CD8-positive, alpha-beta memory T cell (primary cell): ENCODE measurements around the gene SFXN1. TPM values are rescaled to one million over a fixed set of nuclear protein-coding genes. Genes with fewer than 3 reads are reported as not detected.
A peak's percentile ranks its signal among the peaks of the same experiment; 100 is the strongest.

Experiments used
- CTCF ChIA-PET: fragments of 350-600 bp; sonication (Branson Sonifier 250); formaldehyde crosslinking; loops from one replicate; lab custom pipeline; 2021; ENCODE audit warnings: antibody characterized with exemption; lab: Charles Lee
- POLR2A ChIA-PET: fragments of 350-600 bp; sonication (Branson Sonifier 250); formaldehyde crosslinking; loops from one replicate; lab custom pipeline; 2021; ENCODE audit warnings: antibody characterized with exemption; lab: Charles Lee
- DNase-seq, 5 donors: peaks; one replicate each; pipeline versions ENCODE4 v3.0.0 to v3.0.0-alpha.2; 2020 to 2022; ENCODE audit warnings: mixed read lengths in 1 of 5
- H3K27ac ChIP-seq: one replicate; pipeline ENCODE4 v1.7.0; 2013; ENCODE audit warnings: low read depth, mild to moderate bottlenecking, low read length, moderate library complexity
- H3K27me3 ChIP-seq: 2 replicates; pipeline ENCODE4 v1.7.0; 2013; ENCODE audit warnings: low read length, mild to moderate bottlenecking; ENCODE audit not compliant: insufficient read depth, poor library complexity, severe bottlenecking
- H3K36me3 ChIP-seq: 2 replicates; pipeline ENCODE4 v1.7.0; 2013; ENCODE audit warnings: mild to moderate bottlenecking, low read length, moderate library complexity; ENCODE audit not compliant: insufficient read depth
- H3K4me1 ChIP-seq: 2 replicates; pipeline ENCODE4 v1.7.0; 2013; ENCODE audit warnings: mild to moderate bottlenecking, low read length, moderate library complexity; ENCODE audit not compliant: insufficient read depth
- H3K4me3 ChIP-seq: 2 replicates; pipeline ENCODE4 v1.7.0; 2013; ENCODE audit warnings: mild to moderate bottlenecking, low read length
- H3K9me3 ChIP-seq: 2 replicates; pipeline ENCODE4 v1.7.0; 2013; ENCODE audit warnings: mild to moderate bottlenecking, low read length
- H3K27ac Mint-ChIP-seq, 8 donors: one replicate each; pipeline ENCODE4 v1.8.0; 2020 to 2021; ENCODE audit warnings: mixed read lengths in 8 of 8, mild to moderate bottlenecking in 6 of 8, inconsistent platforms in 3 of 8, moderate library complexity in 3 of 8
- H3K27me3 Mint-ChIP-seq, 2 donors: one replicate each; pipeline ENCODE4 v1.8.0; 2020 to 2021; ENCODE audit warnings: mixed read lengths in 2 of 2, mild to moderate bottlenecking in 1 of 2, moderate library complexity in 1 of 2
- H3K36me3 Mint-ChIP-seq, 3 donors: one replicate each; pipeline ENCODE4 v1.8.0; 2020 to 2021; ENCODE audit warnings: mixed read lengths in 3 of 3, inconsistent platforms in 1 of 3, mild to moderate bottlenecking in 1 of 3
- H3K4me1 Mint-ChIP-seq, 3 donors: one replicate each; pipeline ENCODE4 v1.8.0; 2020 to 2021; ENCODE audit warnings: mixed read lengths in 3 of 3, inconsistent platforms in 1 of 3, mild to moderate bottlenecking in 1 of 3
- H3K4me3 Mint-ChIP-seq, 7 donors: one replicate each; pipeline ENCODE4 v1.8.0; 2020 to 2021; ENCODE audit warnings: mixed read lengths in 7 of 7, mild to moderate bottlenecking in 6 of 7, moderate library complexity in 4 of 7, inconsistent platforms in 2 of 7
- H3K9me3 Mint-ChIP-seq, 5 donors: one replicate each; pipeline ENCODE4 v1.8.0; 2020 to 2022; ENCODE audit warnings: mixed read lengths in 5 of 5, mild to moderate bottlenecking in 3 of 5, moderate library complexity in 2 of 5, inconsistent platforms in 1 of 5
- polyA plus RNA-seq: library from polyadenylated mRNA; unstranded; fragments of 300-500 nt; fragmentation: Illumina TruSeq; gene quantifications from one replicate; pipeline ENCODE4 v1.2.3, GENCODE V29; 2021
- total RNA-seq, 2 experiments: library from RNA; stranded (reverse); gene quantifications; one replicate each; pipeline ENCODE4 v1.2.3, GENCODE V29; 2021

The SFXN1 gene
- total and polyA plus RNA-seq, 3 experiments from 2014 or later: 68.1 to 366 (median 359) TPM

GRCh38 chr5:175520321-175520720 lies 42.0 kb downstream of the SFXN1 start:
- H3K9me3 Mint-ChIP-seq: peaks cover 0 to 8% (median 2%) of the 10 kb centered on the region in 5 donors
- no peaks in the 10 kb centered on the region for H3K27me3 Mint-ChIP-seq
- H3K4me3 ChIP-seq: no peak overlapping the region
- peaks cover 20% of the 10 kb centered on the region for H3K36me3 ChIP-seq
- H3K36me3 Mint-ChIP-seq: peaks cover 24 to 67% (median 40%) of the 10 kb centered on the region in 3 donors
- ChIA-PET CTCF (interaction anchor here (9.7 kb wide), 1 partner anchor 12 kb away, joined by 57 read pairs; no protein-coding TSS in a partner anchor), POLR2A (no interaction called here)
- H3K4me3 Mint-ChIP-seq: peak overlapping the region; percentile 4 to 82 (median 71)
- no peaks in the 10 kb centered on the region for H3K27me3 ChIP-seq
- H3K4me1 ChIP-seq: peaks cover 80% of the 10 kb centered on the region
- H3K9me3 ChIP-seq: no peaks in the 10 kb centered on the region
- H3K27ac ChIP-seq: no peak overlapping the region
- H3K4me1 Mint-ChIP-seq: peaks cover 72 to 88% (median 85%) of the 10 kb centered on the region in 3 donors
- DNase-seq: peak in 2 of 5 donors; percentile 6 to 31
- peak overlapping the region; percentile 48 to 94 (median 86) for H3K27ac Mint-ChIP-seq

GRCh38 chr5:175520873-175521272 lies 42.5 kb downstream of the SFXN1 start:
- peaks cover 24 to 63% (median 34%) of the 10 kb centered on the region in 3 donors for H3K36me3 Mint-ChIP-seq
- H3K27me3 Mint-ChIP-seq: no peaks in the 10 kb centered on the region
- Histone ChIP-seq H3K9me3 (no peaks in the 10 kb centered on the region), H3K27ac (no peak overlapping the region), H3K4me3 (peak overlapping the region; percentile 8), H3K27me3 (no peaks in the 10 kb centered on the region), H3K36me3 (peaks cover 19% of the 10 kb centered on the region), H3K4me1 (peaks cover 80% of the 10 kb centered on the region)
- CTCF ChIA-PET: interaction anchor here (1.7 to 9.7 kb wide), 2 partner anchors 12 to 56 kb away, joined by 4 to 57 read pairs; no protein-coding TSS in a partner anchor
- H3K4me1 Mint-ChIP-seq: peaks cover 72 to 90% (median 85%) of the 10 kb centered on the region in 3 donors
- POLR2A ChIA-PET: interaction anchor here (0.6 to 0.8 kb wide), 3 partner anchors 9 to 1481 kb away, joined by 3 to 6 read pairs (median 3); partner anchors contain the start of gene SFXN1
- H3K27ac Mint-ChIP-seq: peak overlapping the region; percentile 48 to 94 (median 88)
- H3K4me3 Mint-ChIP-seq: peak overlapping the region; percentile 48 to 84 (median 77)
- DNase-seq: peak in 1 of 5 donors; percentile 12
- H3K9me3 Mint-ChIP-seq: peaks cover 0 to 8% (median 2%) of the 10 kb centered on the region in 5 donors

- Histone ChIP-seq H3K36me3 (peaks cover 20% of the 10 kb centered on the region), H3K4me3 (peak overlapping the region; percentile 8), H3K27ac (no peak overlapping the region), H3K9me3 (no peaks in the 10 kb centered on the region), H3K4me1 (peaks cover 76% of the 10 kb centered on the region), H3K27me3 (no peaks in the 10 kb centered on the region)
- Mint-ChIP-seq H3K36me3 (peaks cover 26 to 62% (median 34%) of the 10 kb centered on the region in 3 donors), H3K4me3 (peak overlapping the region; percentile 48 to 84 (median 77)), H3K4me1 (peaks cover 71 to 92% (median 87%) of the 10 kb centered on the region in 3 donors), H3K9me3 (peaks cover 0 to 8% (median 2%) of the 10 kb centered on the region in 5 donors), H3K27me3 (no peaks in the 10 kb centered on the region), H3K27ac (peak overlapping the region; percentile 48 to 94 (median 84))
- ChIA-PET CTCF (interaction anchor here (1.7 to 9.7 kb wide), 2 partner anchors 11 to 57 kb away, joined by 4 to 57 read pairs; no protein-coding TSS in a partner anchor), POLR2A (interaction anchor here (0.6 to 0.8 kb wide), 3 partner anchors 9 to 1481 kb away, joined by 3 to 6 read pairs (median 3); partner anchors contain the start of gene SFXN1)
- peak in 3 of 5 donors; percentile 5 to 64 (median 55) for DNase-seq
Measured at GRCh38 chr5:175521313-175521833, 43.0 kb downstream of the SFXN1 start.

DNA sequence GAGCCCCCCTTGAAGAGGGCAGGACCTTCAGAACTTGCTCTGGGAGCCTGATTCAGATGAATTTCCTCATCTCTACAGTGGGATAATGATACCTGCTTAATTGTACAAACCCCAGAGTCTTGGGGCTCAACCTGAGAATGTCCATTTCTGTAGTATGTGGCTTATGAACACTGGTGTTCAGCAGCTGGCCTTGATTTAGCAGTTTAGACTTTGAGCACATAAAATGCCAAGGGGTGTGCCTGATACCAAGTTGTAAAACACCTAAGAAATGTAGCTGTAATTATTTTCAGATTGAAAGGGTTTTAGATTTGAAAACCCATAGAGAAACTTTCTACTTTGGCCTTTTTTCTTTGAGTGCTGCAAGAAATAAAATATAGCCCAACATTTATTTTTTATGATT lies 44.9 kb downstream of the SFXN1 start:
- H3K36me3 Mint-ChIP-seq: peaks cover 20 to 58% (median 28%) of the 10 kb centered on the region in 3 donors
- peaks cover 23% of the 10 kb centered on the region for H3K36me3 ChIP-seq
- no peak for DNase-seq
- H3K27ac ChIP-seq: no peak overlapping the region
- peak overlapping the region in 5 of 8 donors; percentile 40 to 57 (median 41) for H3K27ac Mint-ChIP-seq
- no peaks in the 10 kb centered on the region for H3K27me3 Mint-ChIP-seq
- ChIA-PET CTCF (interaction anchor here (9.7 kb wide), 1 partner anchor 9 kb away, joined by 57 read pairs; no protein-coding TSS in a partner anchor), POLR2A (no interaction called here)
- no peak overlapping the region for H3K4me3 ChIP-seq
- peaks cover 56% of the 10 kb centered on the region for H3K4me1 ChIP-seq
- peaks cover 53 to 82% (median 71%) of the 10 kb centered on the region in 3 donors for H3K4me1 Mint-ChIP-seq
- H3K4me3 Mint-ChIP-seq: peak overlapping the region in 6 of 7 donors; percentile 52 to 77 (median 69)
- H3K9me3 ChIP-seq: no peaks in the 10 kb centered on the region
- H3K27me3 ChIP-seq: no peaks in the 10 kb centered on the region
- peaks cover 0 to 5% (median under 1%) of the 10 kb centered on the region in 5 donors for H3K9me3 Mint-ChIP-seq

GRCh38 chr5:175524211-175524610 lies 45.9 kb downstream of the SFXN1 start:
- Mint-ChIP-seq H3K9me3 (no peaks in the 10 kb centered on the region), H3K4me3 (peak overlapping the region in 3 of 7 donors; percentile 18 to 54 (median 38)), H3K27ac (peak overlapping the region in 5 of 8 donors; percentile 14 to 79 (median 55)), H3K27me3 (no peaks in the 10 kb centered on the region), H3K36me3 (peaks cover 16 to 54% (median 24%) of the 10 kb centered on the region in 3 donors), H3K4me1 (peaks cover 47 to 74% (median 64%) of the 10 kb centered on the region in 3 donors)
- ChIA-PET CTCF (interaction anchor here (1.2 to 9.7 kb wide), 2 partner anchors 8 to 12 kb away, joined by 3 to 57 read pairs; no protein-coding TSS in a partner anchor), POLR2A (no interaction called here)
- Histone ChIP-seq H3K4me3 (no peak overlapping the region), H3K4me1 (peaks cover 50% of the 10 kb centered on the region), H3K27ac (no peak overlapping the region), H3K27me3 (no peaks in the 10 kb centered on the region), H3K36me3 (peaks cover 21% of the 10 kb centered on the region), H3K9me3 (no peaks in the 10 kb centered on the region)
- DNase-seq: no peak

DNA sequence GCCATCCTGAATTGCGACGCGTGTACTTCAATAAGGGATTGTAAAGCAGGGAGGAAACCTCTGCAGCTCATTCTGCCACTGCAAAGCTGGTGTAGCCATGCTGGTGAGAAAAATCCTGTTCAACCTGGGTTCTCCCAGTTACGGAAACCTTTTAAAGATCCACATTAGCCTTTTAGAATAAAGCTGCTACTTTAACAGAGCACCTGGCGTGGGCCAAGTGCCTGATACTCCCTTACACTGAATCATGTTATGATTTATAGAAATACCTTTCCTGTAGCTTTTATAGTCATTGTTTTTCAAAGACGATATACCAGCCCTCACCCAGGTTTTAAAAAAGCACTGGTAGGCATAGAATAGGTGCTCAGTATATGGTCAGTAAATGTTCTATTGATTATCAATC lies 48.3 kb downstream of the SFXN1 start:
- no peak overlapping the region for H3K4me3 ChIP-seq
- peaks cover 21% of the 10 kb centered on the region for H3K36me3 ChIP-seq
- ChIA-PET POLR2A (no interaction called here), CTCF (interaction anchor here (0.9 to 1.4 kb wide), 2 partner anchors 16 to 62 kb away, joined by 3 read pairs; no protein-coding TSS in a partner anchor)
- no peaks in the 10 kb centered on the region for H3K27me3 Mint-ChIP-seq
- H3K9me3 ChIP-seq: no peaks in the 10 kb centered on the region
- H3K27ac Mint-ChIP-seq: peak overlapping the region in 1 of 8 donors; percentile 63
- H3K36me3 Mint-ChIP-seq: peaks cover 12 to 69% (median 24%) of the 10 kb centered on the region in 3 donors
- DNase-seq: no peak
- H3K27me3 ChIP-seq: no peaks in the 10 kb centered on the region
- no peaks in the 10 kb centered on the region for H3K9me3 Mint-ChIP-seq
- H3K4me3 Mint-ChIP-seq: peak overlapping the region in 1 of 7 donors; percentile 17
- peaks cover 28% of the 10 kb centered on the region for H3K4me1 ChIP-seq
- H3K27ac ChIP-seq: no peak overlapping the region
- H3K4me1 Mint-ChIP-seq: peaks cover 26 to 49% (median 43%) of the 10 kb centered on the region in 3 donors

- ChIA-PET POLR2A (no interaction called here), CTCF (interaction anchor here (0.6 to 4.1 kb wide), 4 partner anchors 10 to 199 kb away, joined by 3 to 57 read pairs (median 6); no protein-coding TSS in a partner anchor)
- Histone ChIP-seq H3K9me3 (no peaks in the 10 kb centered on the region), H3K4me1 (peaks cover 7% of the 10 kb centered on the region), H3K27me3 (no peaks in the 10 kb centered on the region), H3K27ac (no peak overlapping the region), H3K36me3 (peaks cover 15% of the 10 kb centered on the region), H3K4me3 (no peak overlapping the region)
- Mint-ChIP-seq H3K27me3 (no peaks in the 10 kb centered on the region), H3K27ac (no peak overlapping the region), H3K36me3 (peaks cover 5 to 43% (median 12%) of the 10 kb centered on the region in 3 donors), H3K4me1 (peaks cover 13 to 39% (median 23%) of the 10 kb centered on the region in 3 donors), H3K4me3 (no peak overlapping the region), H3K9me3 (no peaks in the 10 kb centered on the region)
- DNase-seq: no peak
Measured at GRCh38 chr5:175531361-175531760, 53.0 kb downstream of the SFXN1 start.
